ENCODE results near the gene MED15.

The MED15 gene

GRCh38 chr22:20579273-20580120, 72.1 kb downstream of the MED15 start:
- no peak for TF ChIP-seq CTCF (IDR thresholded peaks at IDR 0.05)
- Histone ChIP-seq H3K27ac (no peak overlapping the region), H3K4me3 (no peak overlapping the region)
- no peak for DNase-seq (ENCODE audit: low spot score)

- no peak overlapping the region for H3K27ac ChIP-seq
- no peak for DNase-seq (ENCODE audit: low spot score)
Observed at GRCh38 chr22:20580179-20580578, 72.8 kb downstream of the MED15 start.

GRCh38 chr22:20580611-20581502, 73.4 kb downstream of the MED15 start:
- no peak overlapping the region for H3K4me3 ChIP-seq
- no peak for TF ChIP-seq CTCF (IDR thresholded peaks at IDR 0.05)
- no peak for DNase-seq (ENCODE audit: low spot score)
- no peak overlapping the region for H3K27ac ChIP-seq

More at GRCh38 chr22:20580179-20580578, 72.8 kb downstream of the MED15 start:
- TF ChIP-seq CTCF (IDR thresholded peaks at IDR 0.05): no peak
- H3K4me3 ChIP-seq: no peak overlapping the region

- TF ChIP-seq CTCF (IDR thresholded peaks at IDR 0.05): no peak
- no peak overlapping the region for H3K4me3 ChIP-seq
- H3K27ac ChIP-seq: no peak overlapping the region
- no peak for DNase-seq (ENCODE audit: low spot score)
Observed at GRCh38 chr22:20581503-20582170, 74.2 kb downstream of the MED15 start.

GRCh38 chr22:20582171-20582511, 74.7 kb downstream of the MED15 start:
- no peak overlapping the region for H3K4me3 ChIP-seq
- TF ChIP-seq CTCF (IDR thresholded peaks at IDR 0.05): no peak
- H3K27ac ChIP-seq: no peak overlapping the region
- no peak for DNase-seq (ENCODE audit: low spot score)

GRCh38 chr22:20582520-20583361, 75.3 kb downstream of the MED15 start:
- no peak for DNase-seq (ENCODE audit: low spot score)
- TF ChIP-seq CTCF (IDR thresholded peaks at IDR 0.05): no peak
- no peak overlapping the region for H3K27ac ChIP-seq
- no peak overlapping the region for H3K4me3 ChIP-seq
